B cell (primary cell): ENCODE data around the gene VIL1. TPM values are rescaled to one million over a fixed set of nuclear protein-coding genes. Genes with fewer than 3 reads are reported as not detected.

Experiments used
- ATAC-seq: fragments of 200-7000 bp; cut with Tn5 transposase; one replicate; pipeline ENCODE4 v1.10.0; 2021; ENCODE audit warnings: low read depth, mild to moderate bottlenecking, moderate number of reproducible peaks, moderate library complexity
- CTCF ChIA-PET: fragments of 350-600 bp; sonication (Branson Sonifier 250); formaldehyde crosslinking; loops from one replicate; lab custom pipeline; 2021; ENCODE audit warnings: antibody characterized with exemption, inconsistent platforms; lab: Charles Lee
- POLR2A ChIA-PET: fragments of 350-600 bp; sonication (Branson Sonifier 250); formaldehyde crosslinking; loops from one replicate; lab custom pipeline; 2021; ENCODE audit warnings: antibody characterized with exemption; lab: Charles Lee
- DNase-seq: peaks from one replicate; pipeline ENCODE4 v3.0.0; 2013
- H2AFZ ChIP-seq: 2 replicates; pipeline ENCODE4 v1.6.1; 2012; ENCODE audit warnings: mild to moderate bottlenecking, low read depth, low read length; ENCODE audit not compliant: insufficient read depth, poor library complexity, severe bottlenecking
- H3K27ac ChIP-seq, 2 donors: 1 replicate in 1 of 2; 2 replicates in 1 of 2; pipeline ENCODE4 v1.5.1; 2012 to 2013; ENCODE audit warnings: low read length in 2 of 2, mild to moderate bottlenecking in 2 of 2, moderate library complexity in 1 of 2
- H3K27me3 ChIP-seq, 4 experiments: fragments of 200-600 bp in 1 of 4; sonication (generic) in 1 of 4; replicated peaks in 1 of 4; 1 replicate in 2 of 4; 2 replicates in 2 of 4; pipeline versions ENCODE4 v1.6.1 to v1.7.0; 2013 to 2016; ENCODE audit warnings: low read length in 3 of 4, mild to moderate bottlenecking in 2 of 4, mixed read lengths in 1 of 4, moderate library complexity in 1 of 4; ENCODE audit not compliant: insufficient read depth in 4 of 4, control insufficient read depth in 3 of 4; ENCODE audit errors: control extremely low read depth in 1 of 4
- H3K36me3 ChIP-seq, 2 experiments: replicated peaks in 1 of 2; 1 replicate in 1 of 2; 2 replicates in 1 of 2; pipeline versions ENCODE4 v1.6.1 to v1.7.1; 2013; ENCODE audit warnings: low read length in 1 of 2; ENCODE audit not compliant: insufficient read depth in 2 of 2, control insufficient read depth in 1 of 2; ENCODE audit errors: control extremely low read depth in 1 of 2, extremely low read depth in 1 of 2
- H3K4me1 ChIP-seq, 2 donors: fragments of 200-600 bp in 1 of 2; sonication (generic) in 1 of 2; 1 replicate in 1 of 2; 2 replicates in 1 of 2; pipeline versions ENCODE4 v1.5.1 to v1.6.1; 2013 to 2017; ENCODE audit warnings: low read length in 2 of 2; ENCODE audit not compliant: control insufficient read depth in 2 of 2, insufficient read depth in 2 of 2
- H3K4me2 ChIP-seq: replicated peaks from 2 replicates; pipeline ENCODE3; 2012; ENCODE audit warnings: mild to moderate bottlenecking, low read depth, low read length; ENCODE audit not compliant: poor library complexity, severe bottlenecking
- H3K4me3 ChIP-seq, 5 experiments: fragments of 200-600 bp in 1 of 5; sonication (generic) in 1 of 5; 1 replicate in 3 of 5; 2 replicates in 2 of 5; pipeline versions ENCODE4 v1.5.1 to v1.7.0; 2011 to 2016; ENCODE audit warnings: low read length in 4 of 5, mild to moderate bottlenecking in 4 of 5, low read depth in 2 of 5, control low read depth in 1 of 5, moderate library complexity in 1 of 5; ENCODE audit not compliant: insufficient read depth in 1 of 5; ENCODE audit errors: control extremely low read depth in 1 of 5, extremely low read depth in 1 of 5
- H3K79me2 ChIP-seq: fragments of 200-600 bp; sonication (generic); one replicate; pipeline ENCODE4 v1.6.0; 2016; ENCODE audit warnings: low read length; ENCODE audit not compliant: control insufficient read depth, insufficient read depth
- H3K9ac ChIP-seq: fragments of 200-600 bp; sonication (generic); 2 replicates; pipeline ENCODE4 v1.6.1; 2017; ENCODE audit warnings: mild to moderate bottlenecking, low read length, moderate library complexity
- H3K9me3 ChIP-seq, 3 donors: one replicate each; pipeline versions ENCODE4 v1.6.1 to v1.7.1; 2013; ENCODE audit warnings: low read length in 2 of 3; ENCODE audit not compliant: control insufficient read depth in 2 of 3, insufficient read depth in 1 of 3; ENCODE audit errors: control extremely low read depth in 1 of 3
- H4K20me1 ChIP-seq: 2 replicates; pipeline ENCODE4 v1.6.0; 2012; ENCODE audit warnings: mild to moderate bottlenecking, low read length; ENCODE audit not compliant: insufficient read depth, control insufficient read depth, poor library complexity, severe bottlenecking
- H3K27ac Mint-ChIP-seq: one replicate; pipeline ENCODE4 v1.8.0; 2021; ENCODE audit warnings: mixed read lengths
- H3K27me3 Mint-ChIP-seq: one replicate; pipeline ENCODE4 v1.8.0; 2021; ENCODE audit warnings: mixed read lengths
- H3K4me1 Mint-ChIP-seq: one replicate; pipeline ENCODE4 v1.8.0; 2021; ENCODE audit warnings: mixed read lengths
- H3K4me3 Mint-ChIP-seq: one replicate; pipeline ENCODE4 v1.8.0; 2021; ENCODE audit warnings: mixed read lengths
- H3K9me3 Mint-ChIP-seq: one replicate; pipeline ENCODE4 v1.8.0; 2022; ENCODE audit warnings: mixed read lengths; ENCODE audit not compliant: insufficient read depth
- CTCF ChIP-seq: fragments of 200-600 bp; IDR thresholded peaks from one replicate; pipeline ENCODE4 v1.8.0; 2022; ENCODE audit warnings: antibody characterized with exemption, mild to moderate bottlenecking
- EZH2 ChIP-seq: IDR thresholded peaks from 2 replicates; pipeline ENCODE4 v1.6.1; 2012; ENCODE audit warnings: borderline replicate concordance, low read depth, mild to moderate bottlenecking, moderate library complexity, low read length; ENCODE audit not compliant: insufficient read depth, poor library complexity, severe bottlenecking
- WGBS: methylation state at CpG from one replicate; pipeline ENCODE4 v1.1.5; 2013; ENCODE audit warnings: missing lambda C conversion rate; ENCODE audit not compliant: insufficient coverage; 5-methylcytosine and 5-hydroxymethylcytosine counted together
- intact Hi-C: fragments of 100-400 bp; cut with micrococcal nuclease; formaldehyde crosslinking; loops from one replicate; pipeline ENCODE4 v1.10.0; 2022
- polyA plus RNA-seq: library from polyadenylated mRNA; depleted of rRNA; stranded (reverse); fragments of >200 nt; gene quantifications from 2 replicates; pipeline ENCODE4 v1.2.3, GENCODE V29; 2012
- total RNA-seq, 2 donors: library from RNA; stranded (reverse); fragments of 120-200 nt in 1 of 2; gene quantifications; 1 replicate in 1 of 2; 2 replicates in 1 of 2; pipeline versions ENCODE4 v1.2.3 to v1.2.4, GENCODE V29; 2013 to 2022

Gene VIL1
- total and polyA plus RNA-seq, 2 donors (not counting 1 experiment from before 2014, with no cell fraction given), result not detected

GRCh38 chr2:218384975-218385374 is 33.9 kb upstream of the VIL1 start:
- no peak for TF ChIP-seq CTCF
- no peak for TF ChIP-seq EZH2
- Histone ChIP-seq H3K27ac (no peak overlapping the region), H3K79me2 (no peaks in the 10 kb centered on the region), H3K9me3 (peaks cover 0 to 5% (median 0%) of the 10 kb centered on the region in 3 donors), H3K4me2 (no peak overlapping the region), H3K27me3 (peaks cover 0 to 16% (median 0%) of the 10 kb centered on the region in 4 experiments), H3K9ac (no peak overlapping the region), H3K4me3 (no peak overlapping the region), H2AFZ (no peak overlapping the region), H3K4me1 (peaks cover 6 to 7% of the 10 kb centered on the region in 2 donors), H4K20me1 (no peaks in the 10 kb centered on the region), H3K36me3 (no peaks in the 10 kb centered on the region)
- POLR2A ChIA-PET, result no interaction called here
- H3K27me3 Mint-ChIP-seq, result peaks cover 2% of the 10 kb centered on the region
- WGBS, result 89% methylated on average over 7 of the region's 9 CpGs
- CTCF ChIA-PET, result interaction anchor here (1.1 kb wide), 1 partner anchor 94 kb away, joined by 3 read pairs; no protein-coding TSS in a partner anchor
- DNase-seq (no peak), ATAC-seq (no peak)
- H3K27ac Mint-ChIP-seq, result no peak overlapping the region
- H3K9me3 Mint-ChIP-seq, result no peaks in the 10 kb centered on the region
- intact Hi-C loops, result no loop called here
- no peak overlapping the region for H3K4me3 Mint-ChIP-seq
- peaks cover 16% of the 10 kb centered on the region for H3K4me1 Mint-ChIP-seq

DNA sequence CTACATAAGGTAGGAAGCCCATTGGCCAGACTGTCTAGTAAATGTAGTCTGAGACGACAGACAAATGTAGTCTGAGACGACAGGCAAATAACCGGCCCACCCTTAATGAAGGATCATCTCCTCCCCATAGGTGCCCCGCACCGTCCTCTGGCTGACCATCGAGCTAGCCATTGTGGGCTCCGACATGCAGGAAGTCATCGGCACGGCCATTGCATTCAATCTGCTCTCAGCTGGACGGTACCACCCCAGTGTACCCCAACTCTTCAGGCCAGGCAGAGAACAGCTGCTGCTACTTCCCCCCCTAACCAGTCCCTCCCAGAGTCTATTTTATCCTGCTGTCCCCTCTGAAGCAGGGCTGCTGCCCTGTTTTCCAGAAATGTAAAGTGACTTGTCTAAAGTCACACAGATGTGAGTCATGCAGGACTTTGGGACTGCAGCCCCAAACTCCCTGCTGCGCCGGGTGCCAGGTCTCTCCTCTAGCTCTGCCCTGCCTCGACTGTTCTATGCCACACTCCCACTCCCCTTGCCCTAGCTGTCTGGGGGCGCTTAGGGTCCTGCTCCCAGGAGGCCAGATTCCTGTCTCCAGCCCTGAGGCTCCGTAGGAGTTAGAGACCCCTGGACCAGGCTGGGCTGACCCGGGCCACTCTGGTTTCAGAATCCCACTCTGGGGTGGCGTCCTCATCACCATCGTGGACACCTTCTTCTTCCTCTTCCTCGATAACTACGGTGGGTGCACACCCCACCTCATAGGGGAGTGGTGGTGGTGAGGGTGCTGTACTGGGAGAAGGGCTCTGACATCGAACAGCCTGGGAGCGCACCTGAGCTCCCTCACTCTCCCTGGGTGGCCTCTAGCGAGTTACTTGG is 32.2 kb upstream of the VIL1 start:
- ChIA-PET CTCF (interaction anchor here (0.9 to 1.0 kb wide), 2 partner anchors 9 to 114 kb away, joined by 3 to 4 read pairs; no protein-coding TSS in a partner anchor), POLR2A (interaction anchor here (0.7 kb wide), 1 partner anchor 70 kb away, joined by 5 read pairs; no protein-coding TSS in a partner anchor)
- H3K27ac Mint-ChIP-seq, result no peak overlapping the region
- H3K4me3 Mint-ChIP-seq, result peak overlapping the region; percentile 76
- H3K9me3 Mint-ChIP-seq, result no peaks in the 10 kb centered on the region
- ATAC-seq (no peak), DNase-seq (no peak)
- H4K20me1 ChIP-seq, result no peaks in the 10 kb centered on the region
- H3K4me3 ChIP-seq, result no peak overlapping the region
- H3K9me3 ChIP-seq, result peaks cover 0 to 5% (median 0%) of the 10 kb centered on the region in 3 donors
- TF ChIP-seq CTCF (no peak), EZH2 (no peak)
- H3K27me3 ChIP-seq, result peaks cover 0 to 16% (median 0%) of the 10 kb centered on the region in 4 experiments
- intact Hi-C loops, result no loop called here
- peak overlapping the region; percentile 77 for H3K4me2 ChIP-seq
- WGBS, result 92% methylated on average over 17 of the region's 23 CpGs
- no peak overlapping the region for H3K9ac ChIP-seq
- H3K27me3 Mint-ChIP-seq, result peaks cover 2% of the 10 kb centered on the region
- no peak overlapping the region for H3K27ac ChIP-seq
- no peaks in the 10 kb centered on the region for H3K36me3 ChIP-seq
- peaks cover 6 to 7% of the 10 kb centered on the region in 2 donors for H3K4me1 ChIP-seq
- H2AFZ ChIP-seq, result peak overlapping the region; percentile 77
- H3K79me2 ChIP-seq, result no peaks in the 10 kb centered on the region
- H3K4me1 Mint-ChIP-seq, result peaks cover 13% of the 10 kb centered on the region
